ENCODE results near the gene SOX11.
A peak's percentile ranks its signal among the peaks of the same experiment; 100 is the strongest.
"Not testable (repeated sequence)": the region's sequence is repeated elsewhere in the genome, so short reads cannot be mapped to it uniquely, and the experiment has no call there.

The SOX11 gene

DNA sequence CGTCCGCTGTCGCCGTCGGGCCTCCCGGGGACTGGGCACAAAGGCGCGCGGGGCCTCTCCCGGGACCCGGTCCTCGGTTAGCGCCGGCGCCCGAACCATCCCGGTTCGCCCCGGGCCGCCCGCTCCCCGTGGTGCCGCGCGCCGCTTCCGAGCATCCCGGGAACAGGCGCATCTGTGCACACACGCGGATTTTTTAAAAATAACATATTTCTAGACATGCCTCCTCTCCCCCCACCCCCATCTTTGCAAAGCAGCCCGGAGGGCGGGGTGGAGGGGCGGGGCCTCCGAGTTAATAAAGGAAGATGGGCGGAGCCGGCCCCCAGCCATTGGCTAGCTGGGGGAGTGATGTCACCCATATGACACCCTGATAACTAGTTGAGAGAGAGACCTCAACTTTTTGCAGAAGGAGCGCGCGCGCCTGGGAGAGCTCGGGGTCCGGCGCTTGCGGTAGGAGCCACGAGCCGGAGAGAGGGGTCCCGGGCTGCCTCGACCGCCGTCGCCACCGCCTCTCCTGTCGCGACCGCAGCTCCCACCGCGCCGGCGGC lies at the start of gene SOX11:
SOX11 (plus strand) TSS at position 400 of the 545 bp plus-strand sequence. CDS start 338 bp downstream, outside the sequence.
- peak; percentile 98 for DNase-seq

GRCh38 chr2:5652734-5653133 lies 39.5 kb upstream of the SOX11 start:
- not testable (repeated sequence) for DNase-seq

DNA sequence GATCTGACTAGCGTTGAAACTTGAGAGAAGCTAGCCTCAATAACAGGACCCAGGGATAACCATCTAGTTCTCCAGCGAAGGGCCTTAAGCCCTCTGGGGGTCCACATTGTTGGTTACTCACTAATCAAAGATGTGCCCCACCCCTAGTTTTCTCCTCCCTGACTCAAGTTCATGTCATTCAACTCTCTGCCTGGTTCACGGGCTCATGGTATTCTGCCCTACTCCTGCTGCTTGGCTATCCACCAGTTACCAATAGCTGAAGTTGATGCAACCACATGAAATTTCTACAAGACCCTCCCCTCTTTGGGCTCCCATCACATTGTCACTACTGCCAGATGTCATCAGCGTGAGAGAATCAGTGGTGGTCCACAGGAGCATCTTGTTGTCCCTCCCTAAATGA lies 38.4 kb upstream of the SOX11 start:
- DNase-seq: not testable (repeated sequence)

DNA sequence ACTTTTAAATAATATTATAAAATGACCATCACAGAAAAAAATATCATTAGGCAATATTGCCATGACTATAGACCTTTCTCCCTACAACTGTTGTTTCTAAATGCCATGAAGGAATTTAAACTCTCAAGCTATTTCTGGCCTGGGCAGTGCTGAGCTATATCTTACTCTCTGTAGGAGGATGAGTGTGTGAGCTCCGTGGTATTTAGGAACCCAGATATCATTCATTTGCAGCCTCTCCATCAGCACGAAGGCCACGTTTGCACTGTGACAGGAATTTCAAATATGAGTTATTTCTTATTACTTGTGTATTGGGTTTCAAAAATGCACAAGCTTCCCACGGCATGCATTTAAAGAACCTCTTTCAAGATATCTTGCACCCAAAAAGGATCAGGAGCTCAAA lies 35.0 kb upstream of the SOX11 start:
- DNase-seq: no peak

GRCh38 chr2:5660591-5660990 lies 31.6 kb upstream of the SOX11 start:
- DNase-seq: no peak

DNA sequence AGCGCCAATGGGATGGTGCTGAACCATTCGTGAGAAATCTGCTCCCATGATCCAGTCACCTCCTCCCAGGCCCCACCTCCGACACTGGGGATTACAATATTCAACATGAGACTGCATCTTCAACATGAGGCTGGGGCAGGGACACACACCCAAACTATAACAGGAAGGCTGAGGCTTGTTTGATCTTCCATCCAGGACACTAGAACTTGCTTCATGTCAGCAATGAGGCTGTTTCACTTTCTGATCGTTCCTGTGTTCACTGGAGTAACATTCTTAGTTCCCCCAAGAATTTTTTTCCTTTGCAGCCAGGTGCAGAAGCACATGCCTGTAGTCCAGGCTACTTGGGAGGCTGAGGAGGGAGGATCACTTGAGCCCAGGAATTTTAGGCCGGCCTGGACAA lies 30.8 kb upstream of the SOX11 start:
- DNase-seq: no peak

GRCh38 chr2:5664278-5664681 lies 27.9 kb upstream of the SOX11 start:
- no peak for DNase-seq

GRCh38 chr2:5665066-5665465 lies 27.1 kb upstream of the SOX11 start:
- DNase-seq: no peak

- no peak for DNase-seq
Observed at GRCh38 chr2:5666798-5667197, 25.4 kb upstream of the SOX11 start.

DNA sequence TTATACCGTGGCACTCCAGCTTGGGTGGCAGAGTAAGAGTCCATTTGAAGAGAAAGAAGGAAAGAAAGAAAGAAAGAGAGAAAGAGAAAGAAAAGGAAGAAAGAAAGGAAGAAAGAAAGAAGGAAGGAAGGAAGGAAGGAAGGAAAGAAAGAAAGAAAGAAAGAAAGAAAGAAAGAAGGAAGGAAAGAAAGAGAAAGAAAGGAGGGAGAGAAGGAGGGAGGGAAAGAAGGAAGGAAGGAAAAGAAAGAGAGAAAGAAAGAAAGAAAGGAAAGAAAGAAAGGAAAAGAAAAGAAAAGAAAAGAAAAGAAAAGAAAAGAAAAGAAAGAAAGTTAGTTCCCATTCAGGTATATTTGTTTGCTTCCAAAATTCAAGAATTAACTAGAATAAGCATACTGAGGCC lies 24.5 kb upstream of the SOX11 start:
- not testable (repeated sequence) for DNase-seq

GRCh38 chr2:5668682-5669250 lies 23.4 kb upstream of the SOX11 start:
- DNase-seq: no peak

DNA sequence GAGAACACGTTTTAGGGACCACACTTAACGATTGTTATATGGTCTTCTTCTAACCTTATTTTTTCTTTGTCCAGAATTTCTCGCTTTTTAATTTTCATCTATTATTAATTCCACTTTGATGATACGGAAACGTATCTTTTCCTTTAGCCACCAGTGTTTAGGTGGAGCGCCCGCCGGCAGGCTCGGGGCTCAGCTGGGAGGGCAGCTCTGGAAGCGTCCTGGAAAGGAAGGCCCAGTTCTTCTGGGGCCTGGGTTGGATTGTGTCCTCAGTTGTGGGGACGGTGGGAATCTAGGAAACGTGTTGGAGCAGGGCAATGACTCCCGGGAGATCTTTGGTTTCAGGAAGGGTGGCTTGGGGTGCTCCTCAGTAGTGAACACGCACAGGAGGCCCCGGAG lies 19.4 kb upstream of the SOX11 start:
- no peak for DNase-seq

GRCh38 chr2:5673145-5674025 lies 18.8 kb upstream of the SOX11 start:
- no peak for DNase-seq

DNA sequence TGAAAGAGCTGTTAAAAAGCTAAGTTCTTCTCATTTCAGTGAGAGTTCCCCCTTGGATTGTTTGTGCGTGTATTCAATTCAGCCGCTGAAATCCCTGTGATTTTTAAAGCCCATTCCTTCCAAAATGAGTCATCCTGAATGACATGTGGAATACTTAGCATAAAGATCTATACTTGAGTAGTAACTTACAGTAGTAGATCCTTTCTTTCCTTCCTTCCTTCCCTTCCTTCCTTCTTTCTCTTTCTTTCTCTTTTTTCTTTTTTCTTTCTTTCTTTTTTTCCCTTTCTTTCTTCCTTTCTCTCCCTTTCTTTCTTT lies 18.2 kb upstream of the SOX11 start:
- DNase-seq: no peak

DNA sequence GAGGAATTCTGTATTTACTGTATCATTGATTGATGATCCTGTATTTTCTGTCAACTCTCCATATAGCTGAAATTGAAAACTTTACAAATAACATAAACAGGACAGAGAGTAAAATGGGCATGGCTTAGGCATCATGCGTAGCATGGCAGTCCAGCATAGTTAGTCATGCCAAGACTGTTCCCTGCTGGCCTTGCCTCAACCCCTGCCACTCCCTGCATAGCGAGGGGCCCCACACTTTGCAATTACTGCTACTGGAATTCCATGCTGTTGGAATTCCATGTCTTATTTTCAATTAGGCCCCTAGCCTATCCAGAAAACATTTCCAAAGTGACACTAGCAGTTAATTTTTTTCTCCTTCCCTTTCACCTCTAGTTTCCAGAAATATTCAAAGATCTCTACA lies 15.1 kb upstream of the SOX11 start:
- DNase-seq: no peak

- DNase-seq: no peak
Observed at GRCh38 chr2:5683471-5683870, 8.7 kb upstream of the SOX11 start.

DNA sequence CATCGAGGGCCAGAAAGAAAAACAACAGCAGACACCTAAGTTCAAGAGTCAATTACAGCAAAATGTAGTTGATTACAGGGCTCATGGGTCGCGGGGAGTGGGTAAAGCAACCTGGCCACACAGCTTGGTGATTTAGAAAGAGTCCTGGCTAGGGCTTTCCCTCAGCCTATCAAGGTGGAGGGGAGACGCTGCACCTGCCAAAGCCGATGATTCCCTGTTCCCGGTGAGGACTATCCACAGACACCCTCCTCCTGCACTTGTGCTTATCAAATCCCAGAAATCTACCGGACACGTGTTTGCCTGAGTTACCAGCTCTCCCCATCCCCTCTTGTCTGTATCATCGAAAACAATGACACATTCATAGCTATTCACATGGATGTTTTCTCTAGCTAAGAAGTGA lies 7.0 kb upstream of the SOX11 start:
- no peak for DNase-seq

DNA sequence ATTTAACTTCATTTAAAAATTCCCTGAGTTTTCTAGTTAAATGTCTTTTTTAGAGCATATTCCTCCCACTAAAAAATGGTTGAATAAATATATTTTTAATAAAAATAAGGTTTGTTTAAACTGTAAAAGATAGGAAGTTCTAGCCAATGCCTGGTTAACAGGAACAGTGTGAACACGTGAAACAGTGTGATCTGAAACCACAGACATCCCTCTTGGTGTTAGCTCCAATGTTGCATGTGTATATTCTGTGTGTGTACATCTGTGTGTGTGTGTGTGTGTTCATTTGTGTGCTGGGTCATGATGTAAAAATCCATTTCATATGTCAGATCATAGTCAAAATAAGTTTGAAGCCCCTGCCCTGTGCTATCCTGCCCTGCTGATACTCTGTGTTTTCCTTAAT lies 6.1 kb upstream of the SOX11 start:
- no peak for DNase-seq

- DNase-seq: no peak
Observed at GRCh38 chr2:5686536-5686935, 5.6 kb upstream of the SOX11 start.

DNA sequence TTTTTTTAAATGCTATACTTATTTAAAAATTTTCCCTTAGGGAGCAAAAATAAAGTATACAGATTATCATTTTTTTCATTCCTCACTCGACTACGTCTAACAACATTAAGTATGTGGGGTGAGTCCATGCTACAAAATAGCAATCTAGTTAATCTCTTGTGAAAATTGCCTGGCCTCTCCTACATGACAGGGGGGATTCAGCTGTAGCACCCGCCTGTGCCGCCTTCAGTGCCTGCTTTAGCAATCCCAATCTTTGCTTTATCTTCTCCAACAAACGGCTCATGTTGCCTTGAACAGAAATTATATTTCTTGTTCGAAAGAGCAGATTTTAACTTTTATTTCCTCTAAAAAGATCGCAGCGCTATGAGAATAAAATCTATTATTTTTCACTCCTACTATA lies 2.4 kb upstream of the SOX11 start:
- no peak for DNase-seq

GRCh38 chr2:5690286-5690685 lies 1.9 kb upstream of the SOX11 start:
- DNase-seq: no peak

- no peak for DNase-seq
Observed at GRCh38 chr2:5690718-5691220, 1.4 kb upstream of the SOX11 start.

- DNase-seq: no peak
Observed at GRCh38 chr2:5691221-5691984, 781 bp upstream of the SOX11 start.
